ENCODE measurements around the gene CLDN1. TPM values are rescaled to one million over a fixed set of nuclear protein-coding genes. Genes with fewer than 3 reads are reported as not detected.

CLDN1 gene
- total and polyA plus RNA-seq, 2 of the 13 experiments (the other 11 are each of a cell fraction or from before 2014, with no cell fraction given), result 42.7 to 51.6 TPM

- TF ChIP-seq PAXIP1 (CRISPR knock-in tag; conservative IDR thresholded peaks at IDR 0.05) (peak; percentile 50; the same call in 1 of the 2 replicates), ZNF335 (CRISPR knock-in tag; IDR thresholded peaks at IDR 0.05) (no peak), HMGXB4 (CRISPR knock-in tag; IDR thresholded peaks at IDR 0.05; ENCODE audit: borderline replicate concordance in 1 of 2, low read depth in 1 of 2) (peak; percentile 97 to 99), ZNF674 (CRISPR knock-in tag; IDR thresholded peaks at IDR 0.05; ENCODE audit: low read depth) (no peak), ZNF225 (CRISPR knock-in tag; IDR thresholded peaks at IDR 0.05) (peak; percentile 59; the same call in 1 of the 2 replicates), SRY (CRISPR knock-in tag; IDR thresholded peaks at IDR 0.05) (no peak), NBN (conservative IDR thresholded peaks at IDR 0.05) (no peak), ZBTB8A (CRISPR knock-in tag; IDR thresholded peaks at IDR 0.05; ENCODE audit: borderline replicate concordance, low read depth) (peak; percentile 54; the same call in 1 of the 2 replicates), ZNF329 (CRISPR knock-in tag; IDR thresholded peaks at IDR 0.05; ENCODE audit: low read depth) (no peak), NFE2L2 (IDR thresholded peaks at IDR 0.05; ENCODE audit: low read length) (no peak), ZNF616 (CRISPR knock-in tag; IDR thresholded peaks at IDR 0.05; ENCODE audit: low read depth) (no peak), NR2C2 (CRISPR knock-in tag; IDR thresholded peaks at IDR 0.05; ENCODE audit: borderline replicate concordance) (peak; percentile 46; the same call in 1 of the 2 replicates), ZNF382 (CRISPR knock-in tag; IDR thresholded peaks at IDR 0.05; ENCODE audit: borderline replicate concordance) (no peak), HDAC6 (IDR thresholded peaks at IDR 0.05; ENCODE audit: low read depth, low read length) (no peak), ZGPAT (CRISPR knock-in tag; IDR thresholded peaks at IDR 0.05) (peak; percentile 62; the same call in 1 of the 2 replicates), LCORL (IDR thresholded peaks at IDR 0.05) (no peak), LCORL (CRISPR knock-in tag; IDR thresholded peaks at IDR 0.05) (peak; percentile 88), BRD4 (CRISPR knock-in tag; IDR thresholded peaks at IDR 0.05) (no peak), ERF (CRISPR knock-in tag; IDR thresholded peaks at IDR 0.05) (peak; percentile 58; the same call in 1 of the 2 replicates), ZBTB1 (CRISPR knock-in tag; IDR thresholded peaks at IDR 0.05; ENCODE audit: borderline replicate concordance) (no peak), BORCS8-MEF2B (CRISPR knock-in tag; IDR thresholded peaks at IDR 0.05) (peak; percentile 88; the same call in 1 of the 2 replicates), ZNF639 (CRISPR knock-in tag; conservative IDR thresholded peaks at IDR 0.05) (no peak)
Observed at GRCh38 chr3:190321789-190322603, at the start of gene CLDN1 (continued).
